Nephron progenitor cell (in vitro differentiated cells): ENCODE data around the gene TAF11L11.
"Not testable (repeated sequence)": the region's sequence is repeated elsewhere in the genome, so short reads cannot be mapped to it uniquely, and the experiment has no call there.

Experiments
- DNase-seq: peaks from one replicate; pipeline ENCODE4 v3.0.0; 2021
- H3K27ac Mint-ChIP-seq: 2 replicates; pipeline ENCODE4 v1.8.0; 2021; ENCODE audit warnings: mild to moderate bottlenecking, moderate library complexity, mixed read lengths
- H3K27me3 Mint-ChIP-seq: 2 replicates; pipeline ENCODE4 v1.8.0; 2021; ENCODE audit warnings: mild to moderate bottlenecking, low read depth, mixed read lengths; ENCODE audit not compliant: poor library complexity
- H3K36me3 Mint-ChIP-seq: 2 replicates; pipeline ENCODE4 v1.8.0; 2021; ENCODE audit warnings: low read depth, mixed read lengths
- H3K4me1 Mint-ChIP-seq: 2 replicates; pipeline ENCODE4 v1.8.0; 2021; ENCODE audit warnings: mixed read lengths
- H3K4me3 Mint-ChIP-seq: 2 replicates; pipeline ENCODE4 v1.8.0; 2021; ENCODE audit warnings: mild to moderate bottlenecking, moderate library complexity, mixed read lengths
- H3K9me3 Mint-ChIP-seq: 2 replicates; pipeline ENCODE4 v1.8.0; 2021; ENCODE audit warnings: mild to moderate bottlenecking, moderate library complexity, mixed read lengths
- TF ChIP-seq, protein P1 (sequence below): fragments of 200-600 bp; sonication (generic); IDR thresholded peaks from 2 replicates; pipeline ENCODE4 v1.5.0; 2021; ENCODE audit warnings: antibody characterized with exemption

The TAF11L11 gene

DNA sequence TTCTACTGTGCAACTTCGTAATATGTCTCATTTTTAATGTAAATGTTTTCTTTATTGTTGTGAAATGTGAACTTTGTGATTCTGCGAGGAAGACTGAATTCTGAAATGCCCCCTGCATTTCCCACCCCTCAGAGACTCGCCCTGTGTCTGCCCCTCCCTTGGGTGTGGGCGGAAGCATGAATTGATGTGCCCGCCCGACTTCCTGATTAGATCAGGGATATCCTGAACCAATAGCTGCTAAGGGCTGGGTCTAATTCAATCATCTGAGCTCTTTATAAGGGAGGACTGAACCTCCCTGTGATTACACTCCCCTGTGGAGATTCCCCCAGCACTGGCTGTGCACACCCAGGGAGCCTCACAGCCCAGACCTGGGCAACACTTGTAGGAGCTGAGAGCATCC, at the start of gene TAF11L11:
Gene TAF11L11, plus strand, starts transcription at position 304 of the 400 bp plus-strand sequence.
- not testable (repeated sequence) for H3K9me3 Mint-ChIP-seq, H3K4me1 Mint-ChIP-seq, DNase-seq, H3K27me3 Mint-ChIP-seq, H3K36me3 Mint-ChIP-seq, H3K27ac Mint-ChIP-seq, H3K4me3 Mint-ChIP-seq

GRCh38 chr5:17585658-17586057, 18.3 kb upstream of the TAF11L11 start, which contains the start of gene TAF11L7:
TAF11L7 (minus strand) TSS chr5:17585758.
- not testable (repeated sequence) for H3K4me3 Mint-ChIP-seq, H3K9me3 Mint-ChIP-seq, H3K4me1 Mint-ChIP-seq, DNase-seq, H3K27ac Mint-ChIP-seq, H3K27me3 Mint-ChIP-seq, H3K36me3 Mint-ChIP-seq

GRCh38 chr5:17590860-17591259, 13.1 kb upstream of the TAF11L11 start, which contains the start of gene TAF11L8:
TAF11L8 (minus strand) TSS chr5:17590960.
- H3K36me3 Mint-ChIP-seq, H3K27me3 Mint-ChIP-seq, H3K4me3 Mint-ChIP-seq, H3K27ac Mint-ChIP-seq, H3K4me1 Mint-ChIP-seq, DNase-seq, H3K9me3 Mint-ChIP-seq: not testable (repeated sequence)

GRCh38 chr5:17594255-17594654, 9.7 kb upstream of the TAF11L11 start, which contains the start of gene TAF11L9:
TAF11L9 (minus strand) TSS chr5:17594394.
- H3K4me1 Mint-ChIP-seq, DNase-seq, H3K4me3 Mint-ChIP-seq, H3K36me3 Mint-ChIP-seq, H3K27ac Mint-ChIP-seq, H3K9me3 Mint-ChIP-seq, H3K27me3 Mint-ChIP-seq: not testable (repeated sequence)

DNA sequence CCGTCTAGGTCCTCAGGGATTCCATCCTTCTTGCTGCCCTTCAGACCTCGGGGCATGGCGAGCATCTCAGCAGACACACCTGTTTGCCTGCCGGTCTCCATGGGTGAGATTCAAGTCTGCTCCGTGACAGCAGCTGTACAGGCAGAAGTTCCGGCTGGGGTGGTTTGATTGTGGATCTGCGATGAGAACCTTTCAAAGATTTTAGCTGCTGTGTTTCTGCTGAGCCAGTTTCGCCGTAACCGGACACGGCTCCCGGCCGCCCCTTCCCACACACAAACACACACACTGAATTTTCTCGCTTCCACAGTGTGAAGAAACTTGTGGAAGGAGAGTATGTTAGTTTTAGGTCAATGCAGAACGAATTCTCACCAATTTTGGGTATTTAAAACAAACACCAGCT, 6.3 kb upstream of the TAF11L11 start, which contains the start of gene TAF11L10:
Gene TAF11L10, minus strand, starts transcription at position 101 of the 400 bp plus-strand sequence.
- not testable (repeated sequence) for H3K9me3 Mint-ChIP-seq, H3K4me1 Mint-ChIP-seq, H3K27ac Mint-ChIP-seq, H3K4me3 Mint-ChIP-seq, H3K36me3 Mint-ChIP-seq, DNase-seq, H3K27me3 Mint-ChIP-seq

GRCh38 chr5:17604951-17605350, 968 bp downstream of the TAF11L11 start:
- TF ChIP-seq, protein P1, sequence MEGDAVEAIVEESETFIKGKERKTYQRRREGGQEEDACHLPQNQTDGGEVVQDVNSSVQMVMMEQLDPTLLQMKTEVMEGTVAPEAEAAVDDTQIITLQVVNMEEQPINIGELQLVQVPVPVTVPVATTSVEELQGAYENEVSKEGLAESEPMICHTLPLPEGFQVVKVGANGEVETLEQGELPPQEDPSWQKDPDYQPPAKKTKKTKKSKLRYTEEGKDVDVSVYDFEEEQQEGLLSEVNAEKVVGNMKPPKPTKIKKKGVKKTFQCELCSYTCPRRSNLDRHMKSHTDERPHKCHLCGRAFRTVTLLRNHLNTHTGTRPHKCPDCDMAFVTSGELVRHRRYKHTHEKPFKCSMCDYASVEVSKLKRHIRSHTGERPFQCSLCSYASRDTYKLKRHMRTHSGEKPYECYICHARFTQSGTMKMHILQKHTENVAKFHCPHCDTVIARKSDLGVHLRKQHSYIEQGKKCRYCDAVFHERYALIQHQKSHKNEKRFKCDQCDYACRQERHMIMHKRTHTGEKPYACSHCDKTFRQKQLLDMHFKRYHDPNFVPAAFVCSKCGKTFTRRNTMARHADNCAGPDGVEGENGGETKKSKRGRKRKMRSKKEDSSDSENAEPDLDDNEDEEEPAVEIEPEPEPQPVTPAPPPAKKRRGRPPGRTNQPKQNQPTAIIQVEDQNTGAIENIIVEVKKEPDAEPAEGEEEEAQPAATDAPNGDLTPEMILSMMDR, result no peak
- Mint-ChIP-seq H3K4me1 (no peaks in the 10 kb centered on the region), H3K36me3 (no peaks in the 10 kb centered on the region), H3K4me3 (no peak overlapping the region), H3K9me3 (no peaks in the 10 kb centered on the region), H3K27me3 (peaks cover 3% of the 10 kb centered on the region), H3K27ac (no peak overlapping the region)
- DNase-seq, result no peak

- not testable (repeated sequence) for H3K4me1 Mint-ChIP-seq, H3K4me3 Mint-ChIP-seq, H3K27me3 Mint-ChIP-seq, H3K27ac Mint-ChIP-seq, H3K9me3 Mint-ChIP-seq, H3K36me3 Mint-ChIP-seq, DNase-seq
These were observed 3.5 kb downstream of the TAF11L11 start for GRCh38 chr5:17607461-17607860.

DNA sequence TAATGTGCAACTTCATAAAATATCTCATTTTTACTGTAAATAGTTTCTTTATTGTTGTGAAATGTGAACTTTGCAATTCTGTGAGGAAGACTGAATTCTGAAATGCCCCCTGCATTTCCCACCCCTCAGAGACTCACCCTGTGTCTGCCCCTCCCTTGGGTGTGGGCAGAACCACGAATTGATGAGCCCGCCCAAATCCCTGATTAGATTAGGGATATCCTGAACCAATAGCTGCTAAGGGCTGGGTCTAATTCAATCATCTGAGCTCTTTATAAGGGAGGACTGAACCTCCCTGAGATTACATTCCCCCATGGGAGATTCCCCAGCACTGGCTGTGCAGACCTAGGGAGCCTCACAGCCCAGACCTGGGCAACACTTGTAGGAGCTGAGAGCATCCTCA, 6.1 kb downstream of the TAF11L11 start, which contains the start of gene TAF11L12:
Gene TAF11L12, plus strand, starts transcription at position 301 of the 400 bp plus-strand sequence.
- DNase-seq, H3K4me1 Mint-ChIP-seq, H3K4me3 Mint-ChIP-seq, H3K27me3 Mint-ChIP-seq, H3K9me3 Mint-ChIP-seq, H3K36me3 Mint-ChIP-seq: not testable (repeated sequence)
- H3K27ac Mint-ChIP-seq, result peak within 1 kb of the TSS; percentile 30

DNA sequence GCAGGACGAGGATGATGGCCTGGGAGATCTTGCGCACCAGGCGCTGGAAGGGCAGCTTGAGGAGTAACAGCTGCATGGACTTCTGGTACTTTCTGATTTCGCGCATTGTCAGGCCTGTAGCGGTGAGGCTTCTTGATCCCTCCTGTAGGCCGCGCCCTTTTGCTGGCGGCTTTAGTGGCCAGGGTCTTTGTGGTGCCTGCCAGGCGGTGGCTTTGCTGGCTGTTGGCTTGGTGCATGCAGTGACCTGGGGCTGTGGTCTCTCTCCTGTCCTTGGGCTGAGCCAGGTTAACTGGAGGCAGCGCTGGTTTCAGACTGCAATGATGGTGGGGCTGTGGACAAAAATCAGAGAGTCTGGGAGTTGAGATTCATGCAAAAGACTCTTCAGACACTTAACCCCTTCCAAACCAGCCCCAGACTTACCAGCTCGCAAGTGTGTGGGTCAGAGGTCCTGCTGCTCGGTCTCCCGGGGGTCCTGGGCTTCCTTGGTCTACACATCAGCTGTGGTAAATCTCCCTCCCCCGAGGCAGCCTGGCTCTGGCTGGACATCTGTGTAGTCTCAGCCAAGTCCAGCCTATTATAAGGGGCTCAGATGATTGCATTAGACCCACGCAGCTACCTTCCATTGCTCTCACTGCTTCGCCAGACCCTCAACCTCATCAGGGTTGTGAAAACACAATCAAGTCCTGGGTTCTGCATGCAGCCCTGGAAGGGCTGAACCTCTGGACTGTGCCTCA, 11.1 kb downstream of the TAF11L11 start:
- Mint-ChIP-seq H3K27me3 (peaks cover 3% of the 10 kb centered on the region), H3K36me3 (no peaks in the 10 kb centered on the region), H3K4me3 (no peak overlapping the region), H3K27ac (no peak overlapping the region), H3K9me3 (no peaks in the 10 kb centered on the region), H3K4me1 (no peaks in the 10 kb centered on the region)
- TF ChIP-seq, protein P1, result no peak
- no peak for DNase-seq
